ENCODE results near the gene KRT13.

The KRT13 gene

GRCh38 chr17:41524261-41524660, 18.8 kb upstream of the KRT13 start:
- TF ChIP-seq EZH2 (IDR thresholded peaks at IDR 0.05; ENCODE audit: borderline replicate concordance, low read length): no peak
- TF ChIP-seq, protein P1, sequence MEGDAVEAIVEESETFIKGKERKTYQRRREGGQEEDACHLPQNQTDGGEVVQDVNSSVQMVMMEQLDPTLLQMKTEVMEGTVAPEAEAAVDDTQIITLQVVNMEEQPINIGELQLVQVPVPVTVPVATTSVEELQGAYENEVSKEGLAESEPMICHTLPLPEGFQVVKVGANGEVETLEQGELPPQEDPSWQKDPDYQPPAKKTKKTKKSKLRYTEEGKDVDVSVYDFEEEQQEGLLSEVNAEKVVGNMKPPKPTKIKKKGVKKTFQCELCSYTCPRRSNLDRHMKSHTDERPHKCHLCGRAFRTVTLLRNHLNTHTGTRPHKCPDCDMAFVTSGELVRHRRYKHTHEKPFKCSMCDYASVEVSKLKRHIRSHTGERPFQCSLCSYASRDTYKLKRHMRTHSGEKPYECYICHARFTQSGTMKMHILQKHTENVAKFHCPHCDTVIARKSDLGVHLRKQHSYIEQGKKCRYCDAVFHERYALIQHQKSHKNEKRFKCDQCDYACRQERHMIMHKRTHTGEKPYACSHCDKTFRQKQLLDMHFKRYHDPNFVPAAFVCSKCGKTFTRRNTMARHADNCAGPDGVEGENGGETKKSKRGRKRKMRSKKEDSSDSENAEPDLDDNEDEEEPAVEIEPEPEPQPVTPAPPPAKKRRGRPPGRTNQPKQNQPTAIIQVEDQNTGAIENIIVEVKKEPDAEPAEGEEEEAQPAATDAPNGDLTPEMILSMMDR (IDR thresholded peaks at IDR 0.05; ENCODE audit: low read length): no peak
- Histone ChIP-seq H3F3A (ENCODE audit: insufficient read depth, low read length) (no peaks in the 10 kb centered on the region), H3K27ac (ENCODE audit: low read depth, low read length, poor library complexity, severe bottlenecking) (no peak overlapping the region)

GRCh38 chr17:41523787-41524186, 18.4 kb upstream of the KRT13 start:
- Histone ChIP-seq H4K20me1 (ENCODE audit: insufficient read depth, low read length) (no peaks in the 10 kb centered on the region), H3K36me3 (ENCODE audit: insufficient read depth, low read length) (no peaks in the 10 kb centered on the region), H3K9ac (ENCODE audit: low read length) (no peak overlapping the region), H2AFZ (ENCODE audit: low read length) (no peak overlapping the region), H3F3A (ENCODE audit: insufficient read depth, low read length) (no peaks in the 10 kb centered on the region), H3K4me3 (ENCODE audit: low read depth, low read length, poor library complexity, severe bottlenecking) (no peak overlapping the region), H3K79me2 (ENCODE audit: insufficient read depth, low read length) (no peaks in the 10 kb centered on the region), H3K27me3 (ENCODE audit: insufficient read depth, low read length) (0 out of 2 replicates have a peak, but pooled peaks cover 3% of the 10 kb centered on the region), H3K9me2 (ENCODE audit: low read depth, low read length) (no peaks in the 10 kb centered on the region), H3K9me3 (ENCODE audit: low read length) (no peaks in the 10 kb centered on the region), H3K4me2 (ENCODE audit: low read length) (no peak overlapping the region), H3K4me1 (ENCODE audit: insufficient read depth, low read length, severe bottlenecking) (no peaks in the 10 kb centered on the region), H3K27ac (ENCODE audit: low read depth, low read length, poor library complexity, severe bottlenecking) (no peak overlapping the region)
- no peak for TF ChIP-seq EZH2 (IDR thresholded peaks at IDR 0.05; ENCODE audit: borderline replicate concordance, low read length)
- TF ChIP-seq, protein P1 (IDR thresholded peaks at IDR 0.05; ENCODE audit: low read length): no peak

More at GRCh38 chr17:41524261-41524660, 18.8 kb upstream of the KRT13 start:
- Histone ChIP-seq H3K9ac (ENCODE audit: low read length) (no peak overlapping the region), H3K27me3 (ENCODE audit: insufficient read depth, low read length) (0 out of 2 replicates have a peak, but pooled peaks cover 3% of the 10 kb centered on the region), H3K79me2 (ENCODE audit: insufficient read depth, low read length) (no peaks in the 10 kb centered on the region), H4K20me1 (ENCODE audit: insufficient read depth, low read length) (no peaks in the 10 kb centered on the region), H2AFZ (ENCODE audit: low read length) (no peak overlapping the region), H3K9me3 (ENCODE audit: low read length) (no peaks in the 10 kb centered on the region), H3K4me1 (ENCODE audit: insufficient read depth, low read length, severe bottlenecking) (no peaks in the 10 kb centered on the region), H3K4me3 (ENCODE audit: low read depth, low read length, poor library complexity, severe bottlenecking) (no peak overlapping the region), H3K9me2 (ENCODE audit: low read depth, low read length) (no peaks in the 10 kb centered on the region), H3K36me3 (ENCODE audit: insufficient read depth, low read length) (no peaks in the 10 kb centered on the region), H3K4me2 (ENCODE audit: low read length) (no peak overlapping the region)

GRCh38 chr17:41523225-41523593, 17.8 kb upstream of the KRT13 start:
- Histone ChIP-seq H3K4me2 (ENCODE audit: low read length) (no peak overlapping the region), H3K27ac (ENCODE audit: low read depth, low read length, poor library complexity, severe bottlenecking) (no peak overlapping the region), H3K4me3 (ENCODE audit: low read depth, low read length, poor library complexity, severe bottlenecking) (no peak overlapping the region), H3F3A (ENCODE audit: insufficient read depth, low read length) (no peaks in the 10 kb centered on the region), H3K36me3 (ENCODE audit: insufficient read depth, low read length) (no peaks in the 10 kb centered on the region), H3K79me2 (ENCODE audit: insufficient read depth, low read length) (no peaks in the 10 kb centered on the region), H3K9ac (ENCODE audit: low read length) (no peak overlapping the region), H3K4me1 (ENCODE audit: insufficient read depth, low read length, severe bottlenecking) (no peaks in the 10 kb centered on the region), H3K9me2 (ENCODE audit: low read depth, low read length) (no peaks in the 10 kb centered on the region), H2AFZ (ENCODE audit: low read length) (no peak overlapping the region), H3K27me3 (ENCODE audit: insufficient read depth, low read length) (0 out of 2 replicates have a peak, but pooled peaks cover 3% of the 10 kb centered on the region), H4K20me1 (ENCODE audit: insufficient read depth, low read length) (no peaks in the 10 kb centered on the region), H3K9me3 (ENCODE audit: low read length) (no peaks in the 10 kb centered on the region)
- TF ChIP-seq EZH2 (IDR thresholded peaks at IDR 0.05; ENCODE audit: borderline replicate concordance, low read length): no peak
- TF ChIP-seq, protein P1 (IDR thresholded peaks at IDR 0.05; ENCODE audit: low read length): no peak

All from OCI-LY1 (cell line).